Esophagus (tissue), 2 donors: ENCODE measurements around the gene SLC6A12. TPM values are rescaled to one million over a fixed set of nuclear protein-coding genes. Genes with fewer than 3 reads are reported as not detected.

Experiments
- H3K27ac ChIP-seq, 2 donors: one replicate each; pipeline ENCODE4 v1.5.1; 2013; ENCODE audit warnings: low read depth in 2 of 2, mild to moderate bottlenecking in 2 of 2, inconsistent platforms in 1 of 2, low read length in 1 of 2, moderate library complexity in 1 of 2
- H3K27me3 ChIP-seq, 2 donors: one replicate each; pipeline ENCODE4 v1.6.1; 2013; ENCODE audit warnings: low read length in 2 of 2, control low read depth in 1 of 2, mild to moderate bottlenecking in 1 of 2; ENCODE audit not compliant: insufficient read depth in 2 of 2, control insufficient read depth in 1 of 2
- H3K36me3 ChIP-seq, 2 donors: one replicate each; pipeline ENCODE4 v1.6.1; 2013; ENCODE audit warnings: low read length in 1 of 2; ENCODE audit not compliant: control insufficient read depth in 2 of 2, insufficient read depth in 2 of 2
- H3K4me1 ChIP-seq, 2 donors: one replicate each; pipeline ENCODE4 v1.6.1; 2013; ENCODE audit warnings: low read length in 1 of 2; ENCODE audit not compliant: control insufficient read depth in 2 of 2, insufficient read depth in 2 of 2
- H3K4me3 ChIP-seq, 2 donors: one replicate each; pipeline ENCODE4 v1.5.1; 2013; ENCODE audit warnings: low read length in 2 of 2, mild to moderate bottlenecking in 2 of 2, low read depth in 1 of 2, moderate library complexity in 1 of 2
- H3K9me3 ChIP-seq, 2 donors: one replicate each; pipeline ENCODE4 v1.6.1; 2013; ENCODE audit warnings: mild to moderate bottlenecking in 2 of 2, low read depth in 1 of 2, low read length in 1 of 2, moderate library complexity in 1 of 2; ENCODE audit not compliant: control insufficient read depth in 2 of 2, insufficient read depth in 1 of 2
- WGBS, 2 donors: extraction: QIAGEN DNeasy Blood & Tissue Kit; methylation state at CpG; one replicate each; pipeline ENCODE4 v1.1.7; 2013; 5-methylcytosine and 5-hydroxymethylcytosine counted together
- polyA plus RNA-seq, 2 donors: library from polyadenylated mRNA; stranded (reverse); fragments of 200-250 nt; gene quantifications; one replicate each; pipeline ENCODE4 v1.2.3, GENCODE V29; 2013
- donor health status: healthy with polysubstance abuse.
- donor health status: Bipolar disorder and iron deficiency.

Gene SLC6A12
- polyA plus RNA-seq, 2 donors: 0.11 TPM; not detected in 1

- no peaks in the 10 kb centered on the region for H3K9me3 ChIP-seq
- H3K27me3 ChIP-seq: peaks cover 3 to 6% of the 10 kb centered on the region in 2 donors
- no peaks in the 10 kb centered on the region for H3K36me3 ChIP-seq
- 62 to 71% methylated on average over 8 of the region's 8 CpGs for WGBS, 2 donors
- no peak overlapping the region for H3K27ac ChIP-seq
- no peak overlapping the region for H3K4me3 ChIP-seq
- peaks cover 0 to 8% of the 10 kb centered on the region in 2 donors for H3K4me1 ChIP-seq
Measured at GRCh38 chr12:212415-212714, 1.6 kb downstream of the SLC6A12 start.

GRCh38 chr12:211639-212414 lies 2.1 kb downstream of the SLC6A12 start:
- Histone ChIP-seq H3K9me3 (no peaks in the 10 kb centered on the region), H3K27me3 (peaks cover 5 to 6% of the 10 kb centered on the region in 2 donors), H3K4me1 (peaks cover 0 to 8% of the 10 kb centered on the region in 2 donors), H3K27ac (peak overlapping the region in 1 of 2 donors; percentile 9), H3K4me3 (no peak overlapping the region), H3K36me3 (no peaks in the 10 kb centered on the region)
- WGBS, 2 donors: 89 to 90% methylated on average over 16 of the region's 16 CpGs

GRCh38 chr12:211142-211465 lies 2.9 kb downstream of the SLC6A12 start:
- no peak overlapping the region for H3K27ac ChIP-seq

GRCh38 chr12:210277-211141 lies 3.4 kb downstream of the SLC6A12 start:
- 65 to 71% methylated on average over 16 of the region's 16 CpGs for WGBS, 2 donors

More at GRCh38 chr12:211142-211465, 2.9 kb downstream of the SLC6A12 start:
- Histone ChIP-seq H3K4me1 (peaks cover 0 to 8% of the 10 kb centered on the region in 2 donors), H3K4me3 (no peak overlapping the region), H3K9me3 (no peaks in the 10 kb centered on the region), H3K36me3 (no peaks in the 10 kb centered on the region), H3K27me3 (peaks cover 6% of the 10 kb centered on the region in 2 donors)
- WGBS, 2 donors: 69 to 76% methylated on average over 3 of the region's 3 CpGs

GRCh38 chr12:209851-210250 lies 4.1 kb downstream of the SLC6A12 start:
- WGBS, 2 donors: 92 to 94% methylated on average over 12 of the region's 12 CpGs
- Histone ChIP-seq H3K4me1 (peaks cover 0 to 8% of the 10 kb centered on the region in 2 donors), H3K27me3 (peaks cover 6 to 9% of the 10 kb centered on the region in 2 donors), H3K27ac (no peak overlapping the region), H3K9me3 (no peaks in the 10 kb centered on the region), H3K36me3 (no peaks in the 10 kb centered on the region), H3K4me3 (no peak overlapping the region)

More at GRCh38 chr12:210277-211141, 3.4 kb downstream of the SLC6A12 start:
- Histone ChIP-seq H3K36me3 (no peaks in the 10 kb centered on the region), H3K4me1 (peaks cover 0 to 8% of the 10 kb centered on the region in 2 donors), H3K27me3 (peaks cover 6% of the 10 kb centered on the region in 2 donors), H3K9me3 (no peaks in the 10 kb centered on the region), H3K4me3 (no peak overlapping the region), H3K27ac (no peak overlapping the region)

GRCh38 chr12:209246-209645 lies 4.7 kb downstream of the SLC6A12 start:
- H3K27me3 ChIP-seq: peaks cover 6 to 9% of the 10 kb centered on the region in 2 donors
- H3K9me3 ChIP-seq: no peaks in the 10 kb centered on the region
- no peak overlapping the region for H3K4me3 ChIP-seq
- WGBS, 2 donors: 85 to 87% methylated on average over 15 of the region's 15 CpGs
- no peak overlapping the region for H3K27ac ChIP-seq
- peaks cover 0 to 9% of the 10 kb centered on the region in 2 donors for H3K4me1 ChIP-seq
- H3K36me3 ChIP-seq: no peaks in the 10 kb centered on the region

- Histone ChIP-seq H3K27ac (no peak overlapping the region), H3K36me3 (no peaks in the 10 kb centered on the region), H3K9me3 (no peaks in the 10 kb centered on the region), H3K4me3 (no peak overlapping the region), H3K27me3 (peaks cover 6 to 9% of the 10 kb centered on the region in 2 donors), H3K4me1 (peaks cover under 1 to 13% of the 10 kb centered on the region in 2 donors)
- 68 to 74% methylated on average over 4 of the region's 4 CpGs for WGBS, 2 donors
Measured at GRCh38 chr12:208813-209212, 5.1 kb downstream of the SLC6A12 start.

GRCh38 chr12:207804-208203 lies 6.2 kb downstream of the SLC6A12 start:
- H3K36me3 ChIP-seq: no peaks in the 10 kb centered on the region
- no peak overlapping the region for H3K4me3 ChIP-seq
- H3K27me3 ChIP-seq: peaks cover 3 to 6% of the 10 kb centered on the region in 2 donors
- no peaks in the 10 kb centered on the region for H3K9me3 ChIP-seq
- 85 to 89% methylated on average over 10 of the region's 10 CpGs for WGBS, 2 donors
- H3K4me1 ChIP-seq: peaks cover 4 to 11% of the 10 kb centered on the region in 2 donors
- H3K27ac ChIP-seq: no peak overlapping the region

- peaks cover 4 to 8% of the 10 kb centered on the region in 2 donors for H3K4me1 ChIP-seq
- WGBS, 2 donors: 91% methylated on average over 21 of the region's 21 CpGs
- H3K27me3 ChIP-seq: peaks cover 3 to 6% of the 10 kb centered on the region in 2 donors
- no peaks in the 10 kb centered on the region for H3K36me3 ChIP-seq
- no peak overlapping the region for H3K4me3 ChIP-seq
- no peak overlapping the region for H3K27ac ChIP-seq
- H3K9me3 ChIP-seq: no peaks in the 10 kb centered on the region
Measured at GRCh38 chr12:206746-207440, 7.1 kb downstream of the SLC6A12 start.
